HepG2 (cell line): Measurements from ENCODE around the gene NDUFV1. TPM values are rescaled to one million over a fixed set of nuclear protein-coding genes. Genes with fewer than 3 reads are reported as not detected.

Source experiments
- CEBPB ChIP-seq: IDR thresholded peaks from 2 replicates; pipeline ENCODE4 v1.6.1; 2011; ENCODE audit warnings: low read depth, low read length, improper control_type of control experiment, borderline replicate concordance
- CHCHD3 ChIP-seq: sonication (generic); formaldehyde crosslinking; IDR thresholded peaks from 2 replicates; pipeline ENCODE4 v1.8.0; 2022; ENCODE audit warnings: mild to moderate bottlenecking, missing genetic modification reagents, moderate library complexity
- JUN ChIP-seq: sonication (generic); formaldehyde crosslinking; IDR thresholded peaks from 2 replicates; pipeline ENCODE4 v1.4.0; 2020; ENCODE audit warnings: mild to moderate bottlenecking, missing genetic modification reagents
- MAFF ChIP-seq: IDR thresholded peaks from 2 replicates; pipeline ENCODE4 v1.6.1; 2011; ENCODE audit warnings: low read depth, low read length, improper control_type of control experiment
- NFE2L1 ChIP-seq: sonication (generic); formaldehyde crosslinking; IDR thresholded peaks from 2 replicates; pipeline ENCODE4 v1.4.0; 2020; ENCODE audit warnings: missing genetic modification reagents, mild to moderate bottlenecking, borderline replicate concordance
- PRMT3 ChIP-seq: sonication (generic); formaldehyde crosslinking; IDR thresholded peaks from 2 replicates; pipeline ENCODE4 v1.8.1; 2022; ENCODE audit warnings: low read depth, mild to moderate bottlenecking, moderate library complexity, missing genetic modification reagents, borderline replicate concordance
- RARA ChIP-seq: IDR thresholded peaks from 2 replicates; pipeline ENCODE4 v1.6.1; 2016; ENCODE audit warnings: missing genetic modification reagents, missing compliant biosample characterization
- ZBTB8A ChIP-seq: sonication (generic); formaldehyde crosslinking; IDR thresholded peaks from 2 replicates; pipeline ENCODE4 v1.4.0; 2020; ENCODE audit warnings: mild to moderate bottlenecking, low read depth, missing genetic modification reagents, borderline replicate concordance
- ZNF30 ChIP-seq: sonication (generic); formaldehyde crosslinking; IDR thresholded peaks from 2 replicates; pipeline ENCODE4 v1.5.0; 2020; ENCODE audit warnings: mild to moderate bottlenecking, missing genetic modification reagents
- ZNF382 ChIP-seq: sonication (generic); formaldehyde crosslinking; IDR thresholded peaks from 2 replicates; pipeline ENCODE4 v1.5.0; 2020; ENCODE audit warnings: missing genetic modification reagents, mild to moderate bottlenecking, borderline replicate concordance
- ZNF496 ChIP-seq: sonication (generic); formaldehyde crosslinking; IDR thresholded peaks from 2 replicates; pipeline ENCODE4 v1.8.1; 2023; ENCODE audit warnings: mild to moderate bottlenecking, moderate library complexity, missing genetic modification reagents; ENCODE audit not compliant: insufficient replicate concordance
- ZNF543 ChIP-seq: sonication (generic); formaldehyde crosslinking; IDR thresholded peaks from 2 replicates; pipeline ENCODE4 v1.4.0; 2020; ENCODE audit warnings: mild to moderate bottlenecking, missing genetic modification reagents
- polyA plus RNA-seq, 8 experiments: library from polyadenylated mRNA; depleted of rRNA in 3 of 8; stranded (reverse) in 7 of 8; unstranded in 1 of 8; fragments of >200 nt; fragmentation: Illumina TruSeq in 4 of 8; extraction: Trizol in 4 of 8; gene quantifications; 2 replicates each; pipeline versions ENCODE4 v1.2.1 to v1.2.3, GENCODE V29; 2011 to 2016; ENCODE audit warnings: low read depth in 4 of 8, missing spikeins in 1 of 8, mixed read lengths in 1 of 8; ENCODE audit not compliant: insufficient read depth in 1 of 8
- total RNA-seq, 5 experiments: library from RNA; depleted of rRNA; stranded (reverse); fragments of >200 nt; fragmentation: Illumina TruSeq; extraction: Trizol; gene quantifications; 2 replicates each; pipeline ENCODE4 v1.2.3, GENCODE V29; 2016; ENCODE audit warnings: low read depth in 1 of 5
- TF ChIP-seq, protein P1 (sequence below): sonication (generic); formaldehyde crosslinking; IDR thresholded peaks from 2 replicates; pipeline ENCODE4 v1.4.0; 2020; ENCODE audit warnings: missing genetic modification reagents
- TF ChIP-seq, protein P2 (sequence below): sonication (generic); formaldehyde crosslinking; IDR thresholded peaks from 2 replicates; pipeline ENCODE4 v1.5.1; 2020; ENCODE audit warnings: missing genetic modification reagents, mild to moderate bottlenecking, borderline replicate concordance
- TF ChIP-seq, protein P3 (sequence below): sonication (generic); formaldehyde crosslinking; IDR thresholded peaks from 2 replicates; pipeline ENCODE4 v1.4.0; 2020; ENCODE audit warnings: missing genetic modification reagents, borderline replicate concordance
- TF ChIP-seq, protein P4 (sequence below): sonication (generic); formaldehyde crosslinking; IDR thresholded peaks from 2 replicates; pipeline ENCODE4 v1.5.0; 2020; ENCODE audit warnings: mild to moderate bottlenecking, missing genetic modification reagents, borderline replicate concordance

NDUFV1 gene
- total and polyA plus RNA-seq, 2 of the 13 experiments (the other 11 are each of a cell fraction or from before 2014, with no cell fraction given), result 88.9 to 137 TPM

DNA sequence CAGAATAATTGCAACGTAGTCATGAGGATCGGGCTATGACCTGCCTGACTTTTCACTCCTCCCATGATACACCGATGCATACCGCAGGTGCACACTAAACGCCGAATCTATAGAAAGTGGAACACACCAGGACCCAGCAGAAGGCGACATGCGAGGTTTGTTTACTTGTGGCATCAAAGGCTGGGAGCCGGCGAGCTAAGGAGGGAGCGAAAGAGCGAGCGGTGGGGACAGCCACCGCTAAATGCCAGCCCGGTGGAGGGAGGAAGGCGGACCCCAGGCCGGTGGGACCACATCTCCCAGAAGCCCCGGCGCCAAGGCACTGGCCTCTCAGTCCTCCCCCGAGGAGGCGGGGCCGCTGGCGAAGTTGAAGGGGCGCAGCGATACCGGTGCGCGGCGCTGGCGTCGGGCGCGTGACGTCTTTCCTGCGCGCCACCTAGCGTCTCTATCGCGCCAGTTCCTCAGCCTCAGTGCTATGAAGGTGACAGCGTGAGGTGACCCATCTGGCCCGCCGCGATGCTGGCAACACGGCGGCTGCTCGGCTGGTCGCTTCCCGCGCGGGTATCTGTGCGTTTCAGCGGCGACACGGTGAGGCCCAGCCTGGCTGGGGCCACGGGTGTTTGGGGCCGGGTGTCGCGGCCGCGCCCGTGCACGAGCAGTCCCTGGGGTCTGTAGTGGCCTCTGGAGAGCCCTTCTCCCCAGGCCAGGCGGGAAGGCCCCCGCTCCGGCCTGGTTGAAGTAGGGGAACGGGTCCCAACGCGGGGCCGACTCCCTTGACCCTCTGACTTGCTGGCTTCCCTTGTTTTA, at the start of gene NDUFV1 (continued):
- TF ChIP-seq, protein P1, sequence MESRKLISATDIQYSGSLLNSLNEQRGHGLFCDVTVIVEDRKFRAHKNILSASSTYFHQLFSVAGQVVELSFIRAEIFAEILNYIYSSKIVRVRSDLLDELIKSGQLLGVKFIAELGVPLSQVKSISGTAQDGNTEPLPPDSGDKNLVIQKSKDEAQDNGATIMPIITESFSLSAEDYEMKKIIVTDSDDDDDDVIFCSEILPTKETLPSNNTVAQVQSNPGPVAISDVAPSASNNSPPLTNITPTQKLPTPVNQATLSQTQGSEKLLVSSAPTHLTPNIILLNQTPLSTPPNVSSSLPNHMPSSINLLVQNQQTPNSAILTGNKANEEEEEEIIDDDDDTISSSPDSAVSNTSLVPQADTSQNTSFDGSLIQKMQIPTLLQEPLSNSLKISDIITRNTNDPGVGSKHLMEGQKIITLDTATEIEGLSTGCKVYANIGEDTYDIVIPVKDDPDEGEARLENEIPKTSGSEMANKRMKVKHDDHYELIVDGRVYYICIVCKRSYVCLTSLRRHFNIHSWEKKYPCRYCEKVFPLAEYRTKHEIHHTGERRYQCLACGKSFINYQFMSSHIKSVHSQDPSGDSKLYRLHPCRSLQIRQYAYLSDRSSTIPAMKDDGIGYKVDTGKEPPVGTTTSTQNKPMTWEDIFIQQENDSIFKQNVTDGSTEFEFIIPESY (CRISPR knock-in tag), result no peak; the same call in 1 of the 2 replicates
- TF ChIP-seq ZBTB8A (CRISPR knock-in tag), result no peak
- no peak for TF ChIP-seq ZNF496 (CRISPR knock-in tag)
- no peak for TF ChIP-seq CHCHD3 (CRISPR knock-in tag)
- no peak for TF ChIP-seq PRMT3 (CRISPR knock-in tag)
- no peak for TF ChIP-seq CEBPB
- TF ChIP-seq, protein P2, sequence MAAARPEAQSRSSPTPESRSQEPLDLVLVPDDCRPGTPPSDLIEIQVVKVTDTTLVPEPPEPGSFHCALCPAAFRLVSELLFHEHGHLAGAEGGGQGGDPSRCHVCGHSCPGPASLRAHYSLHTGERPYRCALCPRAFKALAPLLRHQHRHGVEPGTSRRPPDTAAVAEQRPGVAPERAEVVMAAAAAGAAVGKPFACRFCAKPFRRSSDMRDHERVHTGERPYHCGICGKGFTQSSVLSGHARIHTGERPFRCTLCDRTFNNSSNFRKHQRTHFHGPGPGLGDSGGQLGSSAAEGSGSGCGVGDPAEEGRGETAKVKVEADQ (CRISPR knock-in tag), result peak; percentile 91; the same call in 1 of the 2 replicates
- TF ChIP-seq, protein P3, sequence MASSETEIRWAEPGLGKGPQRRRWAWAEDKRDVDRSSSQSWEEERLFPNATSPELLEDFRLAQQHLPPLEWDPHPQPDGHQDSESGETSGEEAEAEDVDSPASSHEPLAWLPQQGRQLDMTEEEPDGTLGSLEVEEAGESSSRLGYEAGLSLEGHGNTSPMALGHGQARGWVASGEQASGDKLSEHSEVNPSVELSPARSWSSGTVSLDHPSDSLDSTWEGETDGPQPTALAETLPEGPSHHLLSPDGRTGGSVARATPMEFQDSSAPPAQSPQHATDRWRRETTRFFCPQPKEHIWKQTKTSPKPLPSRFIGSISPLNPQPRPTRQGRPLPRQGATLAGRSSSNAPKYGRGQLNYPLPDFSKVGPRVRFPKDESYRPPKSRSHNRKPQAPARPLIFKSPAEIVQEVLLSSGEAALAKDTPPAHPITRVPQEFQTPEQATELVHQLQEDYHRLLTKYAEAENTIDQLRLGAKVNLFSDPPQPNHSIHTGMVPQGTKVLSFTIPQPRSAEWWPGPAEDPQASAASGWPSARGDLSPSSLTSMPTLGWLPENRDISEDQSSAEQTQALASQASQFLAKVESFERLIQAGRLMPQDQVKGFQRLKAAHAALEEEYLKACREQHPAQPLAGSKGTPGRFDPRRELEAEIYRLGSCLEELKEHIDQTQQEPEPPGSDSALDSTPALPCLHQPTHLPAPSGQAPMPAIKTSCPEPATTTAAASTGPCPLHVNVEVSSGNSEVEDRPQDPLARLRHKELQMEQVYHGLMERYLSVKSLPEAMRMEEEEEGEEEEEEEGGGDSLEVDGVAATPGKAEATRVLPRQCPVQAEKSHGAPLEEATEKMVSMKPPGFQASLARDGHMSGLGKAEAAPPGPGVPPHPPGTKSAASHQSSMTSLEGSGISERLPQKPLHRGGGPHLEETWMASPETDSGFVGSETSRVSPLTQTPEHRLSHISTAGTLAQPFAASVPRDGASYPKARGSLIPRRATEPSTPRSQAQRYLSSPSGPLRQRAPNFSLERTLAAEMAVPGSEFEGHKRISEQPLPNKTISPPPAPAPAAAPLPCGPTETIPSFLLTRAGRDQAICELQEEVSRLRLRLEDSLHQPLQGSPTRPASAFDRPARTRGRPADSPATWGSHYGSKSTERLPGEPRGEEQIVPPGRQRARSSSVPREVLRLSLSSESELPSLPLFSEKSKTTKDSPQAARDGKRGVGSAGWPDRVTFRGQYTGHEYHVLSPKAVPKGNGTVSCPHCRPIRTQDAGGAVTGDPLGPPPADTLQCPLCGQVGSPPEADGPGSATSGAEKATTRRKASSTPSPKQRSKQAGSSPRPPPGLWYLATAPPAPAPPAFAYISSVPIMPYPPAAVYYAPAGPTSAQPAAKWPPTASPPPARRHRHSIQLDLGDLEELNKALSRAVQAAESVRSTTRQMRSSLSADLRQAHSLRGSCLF, result no peak
- TF ChIP-seq, protein P4, sequence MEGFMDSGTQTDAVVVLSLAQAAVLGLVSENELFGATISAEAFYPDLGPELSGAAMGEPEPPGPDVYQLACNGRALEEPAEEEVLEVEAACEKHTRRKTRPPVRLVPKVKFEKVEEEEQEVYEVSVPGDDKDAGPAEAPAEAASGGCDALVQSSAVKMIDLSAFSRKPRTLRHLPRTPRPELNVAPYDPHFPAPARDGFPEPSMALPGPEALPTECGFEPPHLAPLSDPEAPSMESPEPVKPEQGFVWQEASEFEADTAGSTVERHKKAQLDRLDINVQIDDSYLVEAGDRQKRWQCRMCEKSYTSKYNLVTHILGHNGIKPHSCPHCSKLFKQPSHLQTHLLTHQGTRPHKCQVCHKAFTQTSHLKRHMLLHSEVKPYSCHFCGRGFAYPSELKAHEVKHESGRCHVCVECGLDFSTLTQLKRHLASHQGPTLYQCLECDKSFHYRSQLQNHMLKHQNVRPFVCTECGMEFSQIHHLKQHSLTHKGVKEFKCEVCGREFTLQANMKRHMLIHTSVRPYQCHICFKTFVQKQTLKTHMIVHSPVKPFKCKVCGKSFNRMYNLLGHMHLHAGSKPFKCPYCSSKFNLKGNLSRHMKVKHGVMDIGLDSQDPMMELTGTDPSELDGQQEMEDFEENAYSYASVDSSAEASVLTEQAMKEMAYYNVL (CRISPR knock-in tag), result peak; percentile 47; the same call in 1 of the 2 replicates
- TF ChIP-seq ZNF543 (CRISPR knock-in tag), result peak; percentile 85; the same call in 1 of the 2 replicates
- TF ChIP-seq RARA (CRISPR knock-in tag), result no peak
- TF ChIP-seq NFE2L1 (CRISPR knock-in tag), result no peak
- TF ChIP-seq ZNF30 (CRISPR knock-in tag), result no peak
- no peak for TF ChIP-seq ZNF382 (CRISPR knock-in tag)
- TF ChIP-seq MAFF, result no peak
- no peak for TF ChIP-seq JUN (CRISPR knock-in tag)
